Measurements from ENCODE around the gene PTPRK. TPM values are rescaled to one million over a fixed set of nuclear protein-coding genes. Genes with fewer than 3 reads are reported as not detected.
"Not testable (repeated sequence)": the region's sequence is repeated elsewhere in the genome, so short reads cannot be mapped to it uniquely, and the experiment has no call there.

Gene PTPRK
- total and polyA plus RNA-seq, 5 donors from 2014 or later: 0.16 to 1.0 (median 0.45) TPM; not detected in 1

DNA sequence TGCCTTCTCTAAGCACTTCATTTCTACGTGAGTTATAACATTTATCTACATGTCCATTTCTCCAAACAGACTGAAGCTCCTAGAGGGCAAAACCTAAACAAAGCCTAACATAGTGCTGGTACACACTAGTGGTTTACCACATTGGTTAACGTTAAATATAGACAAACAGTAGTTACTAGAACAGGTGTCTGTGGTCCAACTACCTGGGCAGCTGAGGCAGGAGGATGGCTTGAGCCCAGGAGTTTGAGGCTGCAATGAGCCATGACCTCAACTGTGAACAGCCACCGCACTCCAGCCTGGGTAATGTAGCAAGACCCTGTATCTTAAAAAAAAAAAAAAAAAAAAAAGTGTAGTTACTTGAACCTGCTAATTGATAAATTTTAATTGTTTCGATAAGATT lies 26.5 kb downstream of the PTPRK start:
- DNase-seq (no peak), ATAC-seq (ENCODE audit: low read depth in 2 of 2) (no peak)
- no peak overlapping the region for H3K27ac Mint-ChIP-seq
- Histone ChIP-seq H3K9me3 (ENCODE audit: control insufficient read depth in 2 of 2, low read length in 2 of 2) (no peaks in the 10 kb centered on the region), H3K36me3 (ENCODE audit: control insufficient read depth, insufficient read depth, low read length) (no peaks in the 10 kb centered on the region), H3K27me3 (ENCODE audit: control insufficient read depth, insufficient read depth, low read length) (no peaks in the 10 kb centered on the region), H3K27ac (ENCODE audit: insufficient read depth, low read length, poor library complexity, severe bottlenecking) (no peak overlapping the region), H3K4me1 (ENCODE audit: control insufficient read depth, insufficient read depth, low read length, poor library complexity, severe bottlenecking) (no peaks in the 10 kb centered on the region), H3K4me3 (ENCODE audit: low read depth, low read length) (no peak overlapping the region)
- H3K9me3 Mint-ChIP-seq: peaks cover 0 to 4% (median 0%) of the 10 kb centered on the region in 7 donors
- no peaks in the 10 kb centered on the region for H3K4me1 Mint-ChIP-seq
- no peaks in the 10 kb centered on the region for H3K27me3 Mint-ChIP-seq
- H3K4me3 Mint-ChIP-seq: no peak overlapping the region
- no peaks in the 10 kb centered on the region for H3K36me3 Mint-ChIP-seq

GRCh38 chr6:128492386-128492785 lies 28.0 kb downstream of the PTPRK start:
- Histone ChIP-seq H3K27me3 (ENCODE audit: control insufficient read depth, insufficient read depth, low read length) (no peaks in the 10 kb centered on the region), H3K4me1 (ENCODE audit: control insufficient read depth, insufficient read depth, low read length, poor library complexity, severe bottlenecking) (no peaks in the 10 kb centered on the region), H3K9me3 (ENCODE audit: control insufficient read depth in 2 of 2, low read length in 2 of 2) (no peaks in the 10 kb centered on the region), H3K4me3 (ENCODE audit: low read depth, low read length) (no peak overlapping the region), H3K36me3 (ENCODE audit: control insufficient read depth, insufficient read depth, low read length) (no peaks in the 10 kb centered on the region), H3K27ac (ENCODE audit: insufficient read depth, low read length, poor library complexity, severe bottlenecking) (no peak overlapping the region)
- no peaks in the 10 kb centered on the region for H3K4me1 Mint-ChIP-seq
- ATAC-seq (ENCODE audit: low read depth in 2 of 2) (no peak), DNase-seq (no peak)
- H3K36me3 Mint-ChIP-seq: no peaks in the 10 kb centered on the region
- H3K27me3 Mint-ChIP-seq: no peaks in the 10 kb centered on the region
- H3K27ac Mint-ChIP-seq: no peak overlapping the region
- peaks cover 0 to 4% (median 0%) of the 10 kb centered on the region in 7 donors for H3K9me3 Mint-ChIP-seq
- H3K4me3 Mint-ChIP-seq: no peak overlapping the region

DNA sequence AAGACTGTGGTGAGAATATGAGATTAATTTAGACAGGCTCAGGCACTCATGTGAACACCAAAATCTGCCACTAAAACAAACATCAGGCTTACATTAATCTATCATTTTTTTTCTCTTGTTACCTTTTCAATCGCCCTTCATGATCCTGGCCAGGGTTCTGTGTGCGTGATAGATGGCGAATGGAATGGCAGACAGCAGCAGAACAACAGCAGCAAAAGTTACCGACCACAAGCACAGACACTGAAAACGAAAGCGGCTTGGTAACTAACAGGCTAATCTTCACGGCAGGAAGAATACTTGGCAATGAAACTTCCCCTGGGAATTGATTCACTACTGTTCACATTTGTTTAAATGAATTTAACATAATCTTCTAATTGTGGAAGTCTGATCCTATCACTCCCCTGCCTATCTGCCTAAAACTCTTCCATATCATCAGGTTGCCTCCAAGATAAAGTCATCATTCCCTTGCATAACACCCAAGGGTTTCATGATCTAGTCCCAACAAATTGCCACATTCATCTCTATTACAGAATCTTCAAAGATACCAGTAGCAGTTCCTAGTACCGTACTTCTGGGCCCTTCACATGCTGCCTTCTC lies 28.7 kb downstream of the PTPRK start:
- no peaks in the 10 kb centered on the region for H3K4me1 ChIP-seq (ENCODE audit: control insufficient read depth, insufficient read depth, low read length, poor library complexity, severe bottlenecking)
- Mint-ChIP-seq H3K9me3 (peaks cover 0 to 4% (median 0%) of the 10 kb centered on the region in 7 donors), H3K4me1 (no peaks in the 10 kb centered on the region), H3K27me3 (no peaks in the 10 kb centered on the region), H3K4me3 (no peak overlapping the region), H3K36me3 (no peaks in the 10 kb centered on the region), H3K27ac (peak overlapping the region in 1 of 3 donors; percentile 90)
- ATAC-seq (ENCODE audit: low read depth in 2 of 2) (no peak), DNase-seq (no peak)
- H3K9me3 ChIP-seq (ENCODE audit: control insufficient read depth in 2 of 2, low read length in 2 of 2): no peaks in the 10 kb centered on the region
- no peak overlapping the region for H3K27ac ChIP-seq (ENCODE audit: insufficient read depth, low read length, poor library complexity, severe bottlenecking)
- H3K4me3 ChIP-seq (ENCODE audit: low read depth, low read length): no peak overlapping the region
- no peaks in the 10 kb centered on the region for H3K36me3 ChIP-seq (ENCODE audit: control insufficient read depth, insufficient read depth, low read length)
- no peaks in the 10 kb centered on the region for H3K27me3 ChIP-seq (ENCODE audit: control insufficient read depth, insufficient read depth, low read length)

DNA sequence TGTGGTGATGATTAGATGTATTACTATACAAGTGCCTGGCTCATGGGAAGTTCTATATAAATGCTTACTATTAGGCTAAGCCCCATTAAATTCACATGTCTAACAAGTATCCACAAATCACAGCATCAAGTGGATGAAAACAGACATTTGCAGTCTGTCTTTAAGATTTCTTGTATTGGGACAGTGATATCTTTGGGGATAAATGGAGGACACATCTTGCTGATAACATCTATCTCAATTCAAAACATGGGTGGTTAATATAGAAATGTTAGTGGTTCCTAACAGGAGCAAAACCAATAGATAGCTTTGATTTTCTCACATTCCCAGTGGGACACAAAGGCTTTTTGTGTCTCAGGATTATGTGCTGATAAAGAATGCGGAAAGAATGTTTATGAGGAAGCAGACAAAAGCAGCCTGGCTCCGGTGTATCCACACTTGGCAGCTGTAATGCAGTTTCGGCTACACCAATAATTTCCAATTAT lies 29.3 kb downstream of the PTPRK start:
- Mint-ChIP-seq H3K9me3 (peaks cover 0 to 4% (median 0%) of the 10 kb centered on the region in 7 donors), H3K4me3 (no peak overlapping the region)
- H3K36me3 ChIP-seq (ENCODE audit: control insufficient read depth, insufficient read depth, low read length): no peaks in the 10 kb centered on the region

DNA sequence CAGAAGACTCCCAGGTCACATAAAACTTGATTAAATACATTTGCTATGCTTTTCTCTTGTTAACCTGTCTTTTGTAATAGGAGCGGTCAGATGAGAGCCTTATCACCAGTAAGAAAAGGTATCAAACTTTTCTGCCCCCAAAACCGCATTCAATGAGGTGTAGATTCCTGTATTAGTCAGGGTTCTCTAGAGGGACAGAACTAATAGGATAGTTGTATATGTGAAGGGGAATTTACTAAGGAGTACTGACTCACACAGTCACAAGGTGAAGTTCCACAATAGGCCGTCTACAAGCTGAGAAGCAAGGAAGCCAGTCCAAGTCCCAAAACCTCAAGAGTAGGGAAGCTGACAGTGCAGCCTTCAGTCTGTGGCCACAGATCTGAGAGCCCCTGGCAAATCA lies 32.7 kb downstream of the PTPRK start:
- DNase-seq: no peak
- Mint-ChIP-seq H3K4me3 (no peak overlapping the region), H3K27ac (no peak overlapping the region), H3K9me3 (peaks cover 0 to 2% (median 0%) of the 10 kb centered on the region in 7 donors), H3K36me3 (no peaks in the 10 kb centered on the region), H3K27me3 (no peaks in the 10 kb centered on the region), H3K4me1 (no peaks in the 10 kb centered on the region)
- no peak overlapping the region for H3K27ac ChIP-seq (ENCODE audit: insufficient read depth, low read length, poor library complexity, severe bottlenecking)
- H3K9me3 ChIP-seq (ENCODE audit: control insufficient read depth in 2 of 2, low read length in 2 of 2): no peaks in the 10 kb centered on the region
- H3K36me3 ChIP-seq (ENCODE audit: control insufficient read depth, insufficient read depth, low read length): no peaks in the 10 kb centered on the region
- no peak overlapping the region for H3K4me3 ChIP-seq (ENCODE audit: low read depth, low read length)
- H3K4me1 ChIP-seq (ENCODE audit: control insufficient read depth, insufficient read depth, low read length, poor library complexity, severe bottlenecking): no peaks in the 10 kb centered on the region
- ATAC-seq (ENCODE audit: low read depth in 2 of 2): no peak
- H3K27me3 ChIP-seq (ENCODE audit: control insufficient read depth, insufficient read depth, low read length): no peaks in the 10 kb centered on the region

More for the DNA sequence above, 29.3 kb downstream of the PTPRK start:
- H3K9me3 ChIP-seq (ENCODE audit: control insufficient read depth in 2 of 2, low read length in 2 of 2): no peaks in the 10 kb centered on the region
- Mint-ChIP-seq H3K36me3 (no peaks in the 10 kb centered on the region), H3K4me1 (no peaks in the 10 kb centered on the region), H3K27me3 (no peaks in the 10 kb centered on the region), H3K27ac (no peak overlapping the region)
- DNase-seq (no peak), ATAC-seq (ENCODE audit: low read depth in 2 of 2) (no peak)
- no peak overlapping the region for H3K27ac ChIP-seq (ENCODE audit: insufficient read depth, low read length, poor library complexity, severe bottlenecking)
- no peak overlapping the region for H3K4me3 ChIP-seq (ENCODE audit: low read depth, low read length)
- H3K27me3 ChIP-seq (ENCODE audit: control insufficient read depth, insufficient read depth, low read length): no peaks in the 10 kb centered on the region
- H3K4me1 ChIP-seq (ENCODE audit: control insufficient read depth, insufficient read depth, low read length, poor library complexity, severe bottlenecking): no peaks in the 10 kb centered on the region

- Histone ChIP-seq H3K4me3 (ENCODE audit: low read depth, low read length) (no peak overlapping the region), H3K9me3 (ENCODE audit: control insufficient read depth in 2 of 2, low read length in 2 of 2) (no peaks in the 10 kb centered on the region), H3K27me3 (ENCODE audit: control insufficient read depth, insufficient read depth, low read length) (no peaks in the 10 kb centered on the region), H3K27ac (ENCODE audit: insufficient read depth, low read length, poor library complexity, severe bottlenecking) (no peak overlapping the region), H3K4me1 (ENCODE audit: control insufficient read depth, insufficient read depth, low read length, poor library complexity, severe bottlenecking) (no peaks in the 10 kb centered on the region), H3K36me3 (ENCODE audit: control insufficient read depth, insufficient read depth, low read length) (no peaks in the 10 kb centered on the region)
- no peaks in the 10 kb centered on the region for H3K27me3 Mint-ChIP-seq
- H3K9me3 Mint-ChIP-seq: peaks cover 0 to 2% (median 0%) of the 10 kb centered on the region in 7 donors
- DNase-seq (no peak), ATAC-seq (ENCODE audit: low read depth in 2 of 2) (no peak)
- no peak overlapping the region for H3K4me3 Mint-ChIP-seq
- H3K4me1 Mint-ChIP-seq: no peaks in the 10 kb centered on the region
- H3K36me3 Mint-ChIP-seq: no peaks in the 10 kb centered on the region
- H3K27ac Mint-ChIP-seq: no peak overlapping the region
Measured at GRCh38 chr6:128487055-128487454, 33.3 kb downstream of the PTPRK start.

DNA sequence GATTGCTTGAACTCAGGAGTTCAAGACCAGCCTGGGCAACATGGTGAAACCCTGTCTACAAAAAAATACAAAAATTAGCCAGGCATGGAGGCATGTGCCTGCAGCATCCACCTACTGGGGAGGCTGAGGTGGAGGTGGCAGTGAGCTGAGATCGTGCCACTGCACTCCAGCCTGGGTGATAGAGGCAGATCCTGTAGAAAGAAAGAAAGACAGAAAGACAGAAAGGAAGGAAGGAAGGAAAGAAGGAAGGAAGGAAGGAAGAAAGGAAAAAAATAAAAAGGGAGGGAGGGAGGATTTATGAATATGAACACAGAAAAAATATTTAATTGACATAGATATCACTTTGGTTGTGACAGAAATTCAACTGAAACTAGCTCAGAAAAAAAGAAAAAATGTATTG lies 33.8 kb downstream of the PTPRK start:
- H3K27ac Mint-ChIP-seq; H3K27ac ChIP-seq (ENCODE audit: insufficient read depth, low read length, poor library complexity, severe bottlenecking); H3K36me3 Mint-ChIP-seq; H3K27me3 ChIP-seq (ENCODE audit: control insufficient read depth, insufficient read depth, low read length); H3K4me1 Mint-ChIP-seq; H3K9me3 ChIP-seq (ENCODE audit: control insufficient read depth in 2 of 2, low read length in 2 of 2); H3K9me3 Mint-ChIP-seq; ATAC-seq (ENCODE audit: low read depth in 2 of 2); H3K4me1 ChIP-seq (ENCODE audit: control insufficient read depth, insufficient read depth, low read length, poor library complexity, severe bottlenecking); DNase-seq; H3K4me3 Mint-ChIP-seq; H3K36me3 ChIP-seq (ENCODE audit: control insufficient read depth, insufficient read depth, low read length); H3K27me3 Mint-ChIP-seq; H3K4me3 ChIP-seq (ENCODE audit: low read depth, low read length): not testable (repeated sequence)

DNA sequence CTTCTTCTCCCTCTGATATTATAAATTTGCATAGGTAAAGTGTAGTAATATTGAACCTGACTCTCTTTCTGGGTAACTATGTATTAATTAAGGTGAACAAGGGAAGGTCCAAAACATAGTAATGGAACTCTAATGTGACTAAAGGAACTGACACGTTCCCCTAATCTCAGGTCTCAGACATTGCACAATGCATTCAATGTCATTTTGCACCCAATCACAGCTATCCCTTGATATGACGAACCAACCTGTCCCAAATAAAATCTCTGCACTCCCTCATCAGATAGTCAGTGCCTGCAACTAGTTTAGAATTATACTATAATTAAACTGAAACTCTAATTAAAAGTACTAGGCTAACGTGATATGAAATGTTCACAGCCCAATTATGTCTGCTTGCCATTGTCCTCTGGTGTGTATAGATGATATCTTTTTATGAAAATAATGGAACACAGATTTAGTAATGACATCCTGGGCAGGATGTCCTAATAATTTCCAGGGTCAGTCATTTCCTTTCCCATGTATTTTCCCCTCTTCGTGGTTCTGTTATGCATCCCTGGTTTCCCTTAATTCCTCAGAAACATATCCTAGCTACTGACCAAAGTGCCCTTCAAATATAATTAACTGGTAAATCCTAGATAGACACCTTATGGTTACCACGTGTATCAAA lies 36.8 kb downstream of the PTPRK start:
- H3K4me3 Mint-ChIP-seq: no peak overlapping the region
- H3K9me3 Mint-ChIP-seq: peaks cover 0 to 4% (median 0%) of the 10 kb centered on the region in 7 donors

More for the DNA sequence above, 36.8 kb downstream of the PTPRK start:
- Mint-ChIP-seq H3K4me1 (peaks cover 0 to 2% (median 0%) of the 10 kb centered on the region in 4 donors), H3K27ac (no peak overlapping the region), H3K27me3 (no peaks in the 10 kb centered on the region), H3K36me3 (no peaks in the 10 kb centered on the region)
- Histone ChIP-seq H3K27me3 (ENCODE audit: control insufficient read depth, insufficient read depth, low read length) (no peaks in the 10 kb centered on the region), H3K9me3 (ENCODE audit: control insufficient read depth in 2 of 2, low read length in 2 of 2) (no peaks in the 10 kb centered on the region), H3K27ac (ENCODE audit: insufficient read depth, low read length, poor library complexity, severe bottlenecking) (no peak overlapping the region), H3K4me1 (ENCODE audit: control insufficient read depth, insufficient read depth, low read length, poor library complexity, severe bottlenecking) (peaks cover 3% of the 10 kb centered on the region), H3K4me3 (ENCODE audit: low read depth, low read length) (no peak overlapping the region), H3K36me3 (ENCODE audit: control insufficient read depth, insufficient read depth, low read length) (no peaks in the 10 kb centered on the region)
- ATAC-seq (ENCODE audit: low read depth in 2 of 2): no peak
- DNase-seq: no peak
